NOMO-1 (cell line): ENCODE results near the gene PARVB.
A peak's percentile ranks its signal among the peaks of the same experiment; 100 is the strongest.
"Not testable (repeated sequence)": the region's sequence is repeated elsewhere in the genome, so short reads cannot be mapped to it uniquely, and the experiment has no call there.

ENCODE experiments used
- DNase-seq, 2 experiments: peaks; one replicate each; lab custom pipeline; 2025; ENCODE audit not compliant: unreplicated experiment in 2 of 2; lab: John Stamatoyannopoulos, UW

PARVB gene

GRCh38 chr22:44051358-44051757, 27.3 kb downstream of the PARVB start:
- DNase-seq: no peak

- DNase-seq: no peak
These were observed 27.9 kb downstream of the PARVB start for GRCh38 chr22:44051961-44052360.

GRCh38 chr22:44055805-44056204, 31.7 kb downstream of the PARVB start:
- no peak for DNase-seq

GRCh38 chr22:44056649-44057048, 32.5 kb downstream of the PARVB start:
- not testable (repeated sequence) for DNase-seq

GRCh38 chr22:44057401-44057987, 33.4 kb downstream of the PARVB start:
- DNase-seq: no peak

- DNase-seq: no peak
These were observed 39.6 kb downstream of the PARVB start for GRCh38 chr22:44063462-44064371.

GRCh38 chr22:44067033-44067432, 42.9 kb downstream of the PARVB start:
- DNase-seq: no peak

- no peak for DNase-seq
These were observed 43.8 kb downstream of the PARVB start for GRCh38 chr22:44067901-44068300.

GRCh38 chr22:44068422-44069191, 44.5 kb downstream of the PARVB start:
- DNase-seq: peak; percentile 38 to 64

- DNase-seq: no peak
These were observed 45.9 kb downstream of the PARVB start for GRCh38 chr22:44070029-44070428.

GRCh38 chr22:44071781-44072326, 47.8 kb downstream of the PARVB start:
- no peak for DNase-seq

GRCh38 chr22:44074337-44074984, 50.4 kb downstream of the PARVB start:
- DNase-seq: no peak

- DNase-seq: no peak
These were observed 50.9 kb downstream of the PARVB start for GRCh38 chr22:44075022-44075421.

GRCh38 chr22:44075670-44076069, 51.6 kb downstream of the PARVB start:
- DNase-seq: no peak

- DNase-seq: no peak
These were observed 52.7 kb downstream of the PARVB start for GRCh38 chr22:44076825-44077224.

GRCh38 chr22:44080936-44081861, 57.1 kb downstream of the PARVB start:
- peak; percentile 35 to 44 for DNase-seq

- no peak for DNase-seq
These were observed 58.7 kb downstream of the PARVB start for GRCh38 chr22:44082801-44083200.

- no peak for DNase-seq
These were observed 60.1 kb downstream of the PARVB start for GRCh38 chr22:44084044-44084772.

- peak in 1 of 2 experiments; percentile 21 for DNase-seq
These were observed 61.7 kb downstream of the PARVB start for GRCh38 chr22:44085743-44086270.
